ENCODE data around the gene UBE2I.
"Not testable (repeated sequence)": the region's sequence is repeated elsewhere in the genome, so short reads cannot be mapped to it uniquely, and the experiment has no call there.

Gene UBE2I

GRCh38 chr16:1323296-1324239 lies 14.1 kb downstream of the UBE2I start:
- Histone ChIP-seq H3K27ac (ENCODE audit: low read depth, low read length, severe bottlenecking) (peak overlapping the region; percentile 16), H3K4me3 (ENCODE audit: extremely low read depth, insufficient read depth, low read length, poor library complexity, severe bottlenecking) (no peak overlapping the region), H3K4me1 (ENCODE audit: control insufficient read depth, insufficient read depth, low read length, poor library complexity, severe bottlenecking) (no peaks in the 10 kb centered on the region), H3K9me3 (ENCODE audit: control insufficient read depth, low read length) (no peaks in the 10 kb centered on the region), H3K36me3 (ENCODE audit: control insufficient read depth, insufficient read depth, low read length) (peaks cover 60% of the 10 kb centered on the region)
- WGBS, 2 experiments (ENCODE audit: insufficient coverage in 2 of 2): 95% methylated on average over 31 to 33 of the region's 35 CpGs

GRCh38 chr16:1324286-1324826 lies 14.9 kb downstream of the UBE2I start:
- H3K4me3 ChIP-seq (ENCODE audit: extremely low read depth, insufficient read depth, low read length, poor library complexity, severe bottlenecking): no peak overlapping the region
- H3K4me1 ChIP-seq (ENCODE audit: control insufficient read depth, insufficient read depth, low read length, poor library complexity, severe bottlenecking): no peaks in the 10 kb centered on the region
- no peaks in the 10 kb centered on the region for H3K9me3 ChIP-seq (ENCODE audit: control insufficient read depth, low read length)
- peaks cover 52% of the 10 kb centered on the region for H3K36me3 ChIP-seq (ENCODE audit: control insufficient read depth, insufficient read depth, low read length)
- WGBS, 2 experiments (ENCODE audit: insufficient coverage in 2 of 2): 88 to 90% methylated on average over 22 of the region's 22 CpGs
- peak overlapping the region; percentile 16 for H3K27ac ChIP-seq (ENCODE audit: low read depth, low read length, severe bottlenecking)

GRCh38 chr16:1325261-1325660 lies 15.8 kb downstream of the UBE2I start:
- 95 to 98% methylated on average over 12 to 14 of the region's 15 CpGs for WGBS, 2 experiments (ENCODE audit: insufficient coverage in 2 of 2)
- Histone ChIP-seq H3K36me3 (ENCODE audit: control insufficient read depth, insufficient read depth, low read length) (peaks cover 43% of the 10 kb centered on the region), H3K27ac (ENCODE audit: low read depth, low read length, severe bottlenecking) (peak overlapping the region; percentile 8)

GRCh38 chr16:1325673-1326371 lies 16.4 kb downstream of the UBE2I start:
- 87 to 88% methylated on average over 19 to 20 of the region's 20 CpGs for WGBS, 2 experiments (ENCODE audit: insufficient coverage in 2 of 2)
- Histone ChIP-seq H3K4me3 (ENCODE audit: extremely low read depth, insufficient read depth, low read length, poor library complexity, severe bottlenecking) (no peak overlapping the region), H3K9me3 (ENCODE audit: control insufficient read depth, low read length) (peaks cover 5% of the 10 kb centered on the region), H3K36me3 (ENCODE audit: control insufficient read depth, insufficient read depth, low read length) (peaks cover 38% of the 10 kb centered on the region), H3K27ac (ENCODE audit: low read depth, low read length, severe bottlenecking) (peak overlapping the region; percentile 8), H3K4me1 (ENCODE audit: control insufficient read depth, insufficient read depth, low read length, poor library complexity, severe bottlenecking) (no peaks in the 10 kb centered on the region)

More at GRCh38 chr16:1325261-1325660, 15.8 kb downstream of the UBE2I start:
- no peak overlapping the region for H3K4me3 ChIP-seq (ENCODE audit: extremely low read depth, insufficient read depth, low read length, poor library complexity, severe bottlenecking)
- no peaks in the 10 kb centered on the region for H3K4me1 ChIP-seq (ENCODE audit: control insufficient read depth, insufficient read depth, low read length, poor library complexity, severe bottlenecking)
- peaks cover 2% of the 10 kb centered on the region for H3K9me3 ChIP-seq (ENCODE audit: control insufficient read depth, low read length)

- Histone ChIP-seq H3K4me1 (ENCODE audit: control insufficient read depth, insufficient read depth, low read length, poor library complexity, severe bottlenecking) (peaks cover 1% of the 10 kb centered on the region), H3K9me3 (ENCODE audit: control insufficient read depth, low read length) (peaks cover 5% of the 10 kb centered on the region), H3K4me3 (ENCODE audit: extremely low read depth, insufficient read depth, low read length, poor library complexity, severe bottlenecking) (no peak overlapping the region), H3K27ac (ENCODE audit: low read depth, low read length, severe bottlenecking) (no peak overlapping the region), H3K36me3 (ENCODE audit: control insufficient read depth, insufficient read depth, low read length) (peaks cover 32% of the 10 kb centered on the region)
- 89 to 95% methylated on average over 4 to 13 of the region's 17 CpGs for WGBS, 2 experiments (ENCODE audit: insufficient coverage in 2 of 2)
Measured at GRCh38 chr16:1326391-1326790, 17.0 kb downstream of the UBE2I start.

GRCh38 chr16:1326946-1327618 lies 17.6 kb downstream of the UBE2I start:
- peaks cover 8% of the 10 kb centered on the region for H3K4me1 ChIP-seq (ENCODE audit: control insufficient read depth, insufficient read depth, low read length, poor library complexity, severe bottlenecking)
- H3K4me3 ChIP-seq (ENCODE audit: extremely low read depth, insufficient read depth, low read length, poor library complexity, severe bottlenecking): no peak overlapping the region
- 90 to 95% methylated on average over 11 to 15 of the region's 17 CpGs for whole genome bisulfite sequencing, 2 experiments (ENCODE audit: insufficient coverage in 2 of 2)
- peaks cover 25% of the 10 kb centered on the region for H3K36me3 ChIP-seq (ENCODE audit: control insufficient read depth, insufficient read depth, low read length)
- H3K27ac ChIP-seq (ENCODE audit: low read depth, low read length, severe bottlenecking): no peak overlapping the region
- H3K9me3 ChIP-seq (ENCODE audit: control insufficient read depth, low read length): peaks cover 5% of the 10 kb centered on the region

GRCh38 chr16:1327619-1327947 lies 18.1 kb downstream of the UBE2I start:
- H3K36me3 ChIP-seq (ENCODE audit: control insufficient read depth, insufficient read depth, low read length): peaks cover 21% of the 10 kb centered on the region
- WGBS, 2 experiments (ENCODE audit: insufficient coverage in 2 of 2): 65 to 77% methylated on average over 5 of the region's 5 CpGs
- peaks cover 5% of the 10 kb centered on the region for H3K9me3 ChIP-seq (ENCODE audit: control insufficient read depth, low read length)
- H3K4me1 ChIP-seq (ENCODE audit: control insufficient read depth, insufficient read depth, low read length, poor library complexity, severe bottlenecking): peaks cover 13% of the 10 kb centered on the region
- H3K27ac ChIP-seq (ENCODE audit: low read depth, low read length, severe bottlenecking): no peak overlapping the region
- H3K4me3 ChIP-seq (ENCODE audit: extremely low read depth, insufficient read depth, low read length, poor library complexity, severe bottlenecking): no peak overlapping the region

- peaks cover 19% of the 10 kb centered on the region for H3K36me3 ChIP-seq (ENCODE audit: control insufficient read depth, insufficient read depth, low read length)
- not testable (repeated sequence) for H3K4me3 ChIP-seq (ENCODE audit: extremely low read depth, insufficient read depth, low read length, poor library complexity, severe bottlenecking); H3K9me3 ChIP-seq (ENCODE audit: control insufficient read depth, low read length); H3K27ac ChIP-seq (ENCODE audit: low read depth, low read length, severe bottlenecking)
- 95 to 96% methylated on average over 17 to 18 of the region's 20 CpGs for WGBS, 2 experiments (ENCODE audit: insufficient coverage in 2 of 2)
- H3K4me1 ChIP-seq (ENCODE audit: control insufficient read depth, insufficient read depth, low read length, poor library complexity, severe bottlenecking): peaks cover 16% of the 10 kb centered on the region
Measured at GRCh38 chr16:1328136-1328535, 18.7 kb downstream of the UBE2I start.

GRCh38 chr16:1328961-1329360 lies 19.5 kb downstream of the UBE2I start:
- 93 to 98% methylated on average over 7 to 8 of the region's 10 CpGs for WGBS, 2 experiments (ENCODE audit: insufficient coverage in 2 of 2)
- peaks cover 16% of the 10 kb centered on the region for H3K4me1 ChIP-seq (ENCODE audit: control insufficient read depth, insufficient read depth, low read length, poor library complexity, severe bottlenecking)
- not testable (repeated sequence) for H3K9me3 ChIP-seq (ENCODE audit: control insufficient read depth, low read length); H3K4me3 ChIP-seq (ENCODE audit: extremely low read depth, insufficient read depth, low read length, poor library complexity, severe bottlenecking); H3K27ac ChIP-seq (ENCODE audit: low read depth, low read length, severe bottlenecking)
- peaks cover 12% of the 10 kb centered on the region for H3K36me3 ChIP-seq (ENCODE audit: control insufficient read depth, insufficient read depth, low read length)

GRCh38 chr16:1330260-1330914 lies 21.0 kb downstream of the UBE2I start:
- H3K36me3 ChIP-seq (ENCODE audit: control insufficient read depth, insufficient read depth, low read length): no peaks in the 10 kb centered on the region
- H3K27ac ChIP-seq (ENCODE audit: low read depth, low read length, severe bottlenecking): no peak overlapping the region
- peaks cover 16% of the 10 kb centered on the region for H3K4me1 ChIP-seq (ENCODE audit: control insufficient read depth, insufficient read depth, low read length, poor library complexity, severe bottlenecking)
- no peak overlapping the region for H3K4me3 ChIP-seq (ENCODE audit: extremely low read depth, insufficient read depth, low read length, poor library complexity, severe bottlenecking)
- H3K9me3 ChIP-seq (ENCODE audit: control insufficient read depth, low read length): peaks cover 5% of the 10 kb centered on the region
- WGBS, 2 experiments (ENCODE audit: insufficient coverage in 2 of 2): 85 to 93% methylated on average over 6 to 15 of the region's 17 CpGs

Data from mesodermal cell (in vitro differentiated cells).